Measurements from ENCODE around the gene RAB3IL1.

RAB3IL1 gene

GRCh38 chr11:61918251-61918937 is 1.0 kb upstream of the RAB3IL1 start:
- DNase-seq, result no peak

- DNase-seq, result no peak
Measured at GRCh38 chr11:61916737-61917333, 531 bp downstream of the RAB3IL1 start.

- DNase-seq, result no peak
Measured at GRCh38 chr11:61914471-61915171, 2.7 kb downstream of the RAB3IL1 start.

GRCh38 chr11:61913699-61914395 is 3.5 kb downstream of the RAB3IL1 start:
- DNase-seq, result no peak

- no peak for DNase-seq
Measured at GRCh38 chr11:61912991-61913698, 4.2 kb downstream of the RAB3IL1 start.

GRCh38 chr11:61912530-61912898 is 4.9 kb downstream of the RAB3IL1 start:
- DNase-seq, result no peak

- DNase-seq, result no peak
Measured at GRCh38 chr11:61911701-61912529, 5.5 kb downstream of the RAB3IL1 start.

GRCh38 chr11:61911128-61911700 is 6.2 kb downstream of the RAB3IL1 start:
- DNase-seq, result no peak

GRCh38 chr11:61910187-61911127 is 6.9 kb downstream of the RAB3IL1 start:
- no peak for DNase-seq

- DNase-seq, result no peak
Measured at GRCh38 chr11:61908730-61909316, 8.5 kb downstream of the RAB3IL1 start.

GRCh38 chr11:61907871-61908729 is 9.3 kb downstream of the RAB3IL1 start:
- no peak for DNase-seq

GRCh38 chr11:61907282-61907681 is 10.1 kb downstream of the RAB3IL1 start:
- no peak for DNase-seq

- no peak for DNase-seq
Measured at GRCh38 chr11:61906522-61906909, 10.8 kb downstream of the RAB3IL1 start.

GRCh38 chr11:61905801-61906521 is 11.4 kb downstream of the RAB3IL1 start:
- DNase-seq, result no peak

- DNase-seq, result no peak
Measured at GRCh38 chr11:61905067-61905696, 12.2 kb downstream of the RAB3IL1 start.

GRCh38 chr11:61904539-61905048 is 12.8 kb downstream of the RAB3IL1 start:
- peak; percentile 43 for DNase-seq

GRCh38 chr11:61903845-61904244 is 13.5 kb downstream of the RAB3IL1 start:
- DNase-seq, result no peak

GRCh38 chr11:61902313-61902712 is 15.1 kb downstream of the RAB3IL1 start:
- no peak for DNase-seq
